CD4-positive, alpha-beta T cell (primary cell): ENCODE results near the gene FGFR3. TPM values are rescaled to one million over a fixed set of nuclear protein-coding genes. Genes with fewer than 3 reads are reported as not detected.

Experiments used
- ATAC-seq: fragments of 200-7000 bp; cut with Tn5 transposase; one replicate; pipeline ENCODE4 v1.10.0; 2022; ENCODE audit warnings: mild to moderate bottlenecking; ENCODE audit not compliant: poor library complexity
- CTCF ChIA-PET: fragments of 350-600 bp; sonication (Branson Sonifier 250); formaldehyde crosslinking; loops from one replicate; lab custom pipeline; 2021; ENCODE audit warnings: antibody characterized with exemption, inconsistent platforms; lab: Charles Lee
- POLR2A ChIA-PET: fragments of 350-600 bp; sonication (Branson Sonifier 250); formaldehyde crosslinking; loops from one replicate; lab custom pipeline; 2021; ENCODE audit warnings: antibody characterized with exemption, inconsistent platforms; lab: Charles Lee
- DNase-seq, 14 experiments: peaks; one replicate each; pipeline ENCODE4 v3.0.0-alpha.2; 2013 to 2020; ENCODE audit warnings: mixed read lengths in 2 of 14
- H3K27ac ChIP-seq, 2 donors: one replicate each; pipeline versions ENCODE4 v1.5.1 to v1.7.0; 2013; ENCODE audit warnings: low read length in 2 of 2, low read depth in 1 of 2, mild to moderate bottlenecking in 1 of 2
- H3K27me3 ChIP-seq, 2 experiments: 1 replicate in 1 of 2; 2 replicates in 1 of 2; pipeline versions ENCODE4 v1.6.1 to v1.7.0; 2013; ENCODE audit warnings: low read length in 2 of 2, control low read depth in 1 of 2, mild to moderate bottlenecking in 1 of 2, moderate library complexity in 1 of 2; ENCODE audit not compliant: insufficient read depth in 2 of 2, control insufficient read depth in 1 of 2
- H3K36me3 ChIP-seq: one replicate; pipeline ENCODE4 v1.6.1; 2013; ENCODE audit warnings: low read length, control low read depth; ENCODE audit not compliant: insufficient read depth
- H3K4me1 ChIP-seq: one replicate; pipeline ENCODE4 v1.6.1; 2013; ENCODE audit warnings: low read length, control low read depth; ENCODE audit not compliant: insufficient read depth
- H3K4me3 ChIP-seq: one replicate; pipeline ENCODE4 v1.5.1; 2013; ENCODE audit warnings: mild to moderate bottlenecking, low read length, moderate library complexity
- H3K9me3 ChIP-seq, 2 experiments: 1 replicate in 1 of 2; 2 replicates in 1 of 2; pipeline versions ENCODE4 v1.6.1 to v1.7.0; 2013; ENCODE audit warnings: low read length in 2 of 2, mild to moderate bottlenecking in 2 of 2, control low read depth in 1 of 2, moderate library complexity in 1 of 2; ENCODE audit not compliant: control insufficient read depth in 1 of 2, insufficient read depth in 1 of 2
- H3K27ac Mint-ChIP-seq: one replicate; pipeline ENCODE4 v1.8.0; 2020; ENCODE audit warnings: mixed read lengths
- H3K27me3 Mint-ChIP-seq: one replicate; pipeline ENCODE4 v1.8.0; 2021; ENCODE audit warnings: mixed read lengths
- H3K36me3 Mint-ChIP-seq: one replicate; pipeline ENCODE4 v1.8.0; 2021; ENCODE audit warnings: low read depth, mixed read lengths
- H3K4me1 Mint-ChIP-seq: one replicate; pipeline ENCODE4 v1.8.0; 2021; ENCODE audit warnings: low read depth, mixed read lengths
- H3K4me3 Mint-ChIP-seq: one replicate; pipeline ENCODE4 v1.8.0; 2020; ENCODE audit warnings: mild to moderate bottlenecking, mixed read lengths
- H3K9me3 Mint-ChIP-seq: one replicate; pipeline ENCODE4 v1.8.0; 2020; ENCODE audit warnings: mixed read lengths
- intact Hi-C, 2 experiments: fragments of 100-400 bp; cut with DNase I in 1 of 2; cut with micrococcal nuclease in 1 of 2; formaldehyde crosslinking; loops; one replicate each; pipeline versions ENCODE4 v1.15.1 to v1.9.0; 2023 to 2025; cut with DNase I, micrococcal nuclease
- total RNA-seq, 174 experiments: library from RNA in 2 of 174; stranded (reverse) in 2 of 174; gene quantifications; one replicate each; pipeline ENCODE4 v1.2.3 and lab custom pipeline; 2021 to 2026
- TF ChIP-seq, protein P1 (sequence below): fragments of 200-600 bp; IDR thresholded peaks from one replicate; pipeline ENCODE4 v1.8.0; 2022; ENCODE audit warnings: antibody characterized with exemption, mild to moderate bottlenecking

FGFR3 gene
- total RNA-seq, 2 experiments from 2014 or later = 0.33 TPM; not detected in 1

DNA sequence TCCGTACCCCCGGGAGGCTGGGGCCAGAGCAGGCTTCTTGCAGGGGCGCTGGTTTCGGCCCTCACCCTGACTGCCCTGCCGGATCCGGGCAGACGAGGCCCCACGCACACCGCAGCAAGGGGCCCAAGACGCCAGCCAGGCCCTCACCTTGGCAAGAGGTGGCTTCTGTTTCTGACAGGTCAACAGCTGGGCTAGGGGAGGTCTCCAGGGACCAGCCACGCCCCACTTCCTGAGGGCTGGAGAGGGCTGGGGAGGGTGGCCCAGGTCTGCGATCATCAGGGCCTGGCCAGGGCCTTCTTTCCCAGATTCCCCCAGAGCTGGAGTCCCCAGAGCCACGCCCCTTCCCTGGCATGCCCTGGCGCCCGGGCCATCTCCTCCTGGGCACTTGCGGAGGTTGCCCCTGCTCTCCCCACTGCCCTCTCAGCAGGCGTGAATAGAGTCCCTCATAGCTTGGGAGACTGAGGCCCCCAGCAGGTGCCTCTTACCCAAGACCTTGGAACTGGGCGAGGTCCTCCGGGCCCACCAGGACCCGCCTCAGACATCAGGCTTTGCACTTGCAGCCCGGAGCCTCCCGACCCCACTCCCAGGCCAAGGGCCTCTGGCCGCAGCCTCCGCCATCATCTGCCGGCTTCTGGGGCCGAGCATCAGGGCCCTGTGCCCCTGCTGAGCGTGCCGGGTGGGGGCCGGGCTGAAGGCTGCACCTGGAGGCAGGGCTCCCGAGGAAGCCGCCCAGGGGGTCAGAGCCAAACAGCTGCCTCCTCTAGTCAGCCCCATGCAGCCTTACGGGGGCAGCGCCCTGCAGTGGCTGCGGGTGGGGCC lies 6.3 kb upstream of the FGFR3 start:
- Mint-ChIP-seq H3K36me3 (no peaks in the 10 kb centered on the region), H3K9me3 (no peaks in the 10 kb centered on the region), H3K4me3 (no peak overlapping the region), H3K27ac (no peak overlapping the region), H3K4me1 (no peaks in the 10 kb centered on the region), H3K27me3 (peaks cover 11% of the 10 kb centered on the region)
- no peaks in the 10 kb centered on the region for H3K4me1 ChIP-seq
- H3K9me3 ChIP-seq = peaks cover 0 to 2% of the 10 kb centered on the region in 2 experiments
- H3K36me3 ChIP-seq = no peaks in the 10 kb centered on the region
- intact Hi-C loops = no loop called here
- TF ChIP-seq, protein P1, sequence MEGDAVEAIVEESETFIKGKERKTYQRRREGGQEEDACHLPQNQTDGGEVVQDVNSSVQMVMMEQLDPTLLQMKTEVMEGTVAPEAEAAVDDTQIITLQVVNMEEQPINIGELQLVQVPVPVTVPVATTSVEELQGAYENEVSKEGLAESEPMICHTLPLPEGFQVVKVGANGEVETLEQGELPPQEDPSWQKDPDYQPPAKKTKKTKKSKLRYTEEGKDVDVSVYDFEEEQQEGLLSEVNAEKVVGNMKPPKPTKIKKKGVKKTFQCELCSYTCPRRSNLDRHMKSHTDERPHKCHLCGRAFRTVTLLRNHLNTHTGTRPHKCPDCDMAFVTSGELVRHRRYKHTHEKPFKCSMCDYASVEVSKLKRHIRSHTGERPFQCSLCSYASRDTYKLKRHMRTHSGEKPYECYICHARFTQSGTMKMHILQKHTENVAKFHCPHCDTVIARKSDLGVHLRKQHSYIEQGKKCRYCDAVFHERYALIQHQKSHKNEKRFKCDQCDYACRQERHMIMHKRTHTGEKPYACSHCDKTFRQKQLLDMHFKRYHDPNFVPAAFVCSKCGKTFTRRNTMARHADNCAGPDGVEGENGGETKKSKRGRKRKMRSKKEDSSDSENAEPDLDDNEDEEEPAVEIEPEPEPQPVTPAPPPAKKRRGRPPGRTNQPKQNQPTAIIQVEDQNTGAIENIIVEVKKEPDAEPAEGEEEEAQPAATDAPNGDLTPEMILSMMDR = no peak
- ATAC-seq (no peak), DNase-seq (no peak)
- no peak overlapping the region for H3K4me3 ChIP-seq
- POLR2A ChIA-PET = no interaction called here
- H3K27ac ChIP-seq = no peak overlapping the region
- H3K27me3 ChIP-seq = no peaks in the 10 kb centered on the region
- CTCF ChIA-PET = no interaction called here

- POLR2A ChIA-PET = no interaction called here
- CTCF ChIA-PET = no interaction called here
Measured at GRCh38 chr4:1787411-1788077, 5.5 kb upstream of the FGFR3 start.

DNA sequence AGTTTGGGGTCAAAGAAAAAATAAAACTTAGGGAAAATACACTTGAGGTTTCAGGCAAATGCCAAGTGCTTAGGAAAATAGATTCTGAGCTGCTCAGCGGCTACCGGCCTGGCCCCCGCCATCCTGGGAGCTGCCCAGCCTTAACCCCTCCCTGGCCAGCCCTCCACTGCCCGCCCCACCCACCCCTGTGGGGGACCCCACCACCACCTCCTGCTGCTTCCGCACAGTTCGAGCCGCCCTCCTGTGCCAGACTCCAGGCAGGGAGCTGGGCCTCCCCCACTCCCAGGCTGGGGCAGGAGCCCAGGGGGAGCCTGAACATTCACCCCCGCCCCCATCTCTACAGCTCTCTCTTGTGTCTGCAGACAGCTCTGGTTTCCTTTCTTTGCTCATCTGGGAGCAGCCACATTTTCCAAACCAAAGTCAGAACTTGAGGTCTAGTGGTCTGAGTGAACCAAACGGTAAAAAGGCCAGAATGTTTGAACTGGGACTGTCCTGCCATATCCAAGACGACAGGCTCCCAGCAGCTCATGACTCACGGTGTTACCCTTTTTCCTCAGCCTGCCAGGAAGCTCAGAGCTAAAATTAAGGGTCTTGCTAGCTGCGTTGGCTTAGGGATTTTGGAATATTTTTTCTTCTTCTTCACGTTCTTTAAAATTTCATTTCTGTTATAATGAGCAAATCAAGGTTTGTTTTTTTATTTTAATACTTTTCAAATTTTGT lies 4.7 kb upstream of the FGFR3 start:
- H3K4me1 ChIP-seq = no peaks in the 10 kb centered on the region
- ChIA-PET CTCF (interaction anchor here (1.1 kb wide), 1 partner anchor 12 kb away, joined by 3 read pairs; no protein-coding TSS in a partner anchor), POLR2A (no interaction called here)
- Mint-ChIP-seq H3K9me3 (no peaks in the 10 kb centered on the region), H3K27ac (no peak overlapping the region), H3K4me1 (no peaks in the 10 kb centered on the region), H3K36me3 (no peaks in the 10 kb centered on the region), H3K27me3 (peaks cover 11% of the 10 kb centered on the region), H3K4me3 (no peak overlapping the region)
- DNase-seq (no peak), ATAC-seq (no peak)
- no peaks in the 10 kb centered on the region for H3K27me3 ChIP-seq
- TF ChIP-seq, protein P1 = no peak
- intact Hi-C loops = no loop called here
- H3K27ac ChIP-seq = no peak overlapping the region
- no peak overlapping the region for H3K4me3 ChIP-seq
- H3K9me3 ChIP-seq = peaks cover 0 to 5% of the 10 kb centered on the region in 2 experiments
- no peaks in the 10 kb centered on the region for H3K36me3 ChIP-seq

More at GRCh38 chr4:1787411-1788077, 5.5 kb upstream of the FGFR3 start:
- intact Hi-C loops = no loop called here
- Histone ChIP-seq H3K4me1 (no peaks in the 10 kb centered on the region), H3K9me3 (peaks cover 0 to 5% of the 10 kb centered on the region in 2 experiments), H3K36me3 (no peaks in the 10 kb centered on the region), H3K4me3 (no peak overlapping the region), H3K27ac (no peak overlapping the region), H3K27me3 (no peaks in the 10 kb centered on the region)
- H3K4me1 Mint-ChIP-seq = no peaks in the 10 kb centered on the region
- H3K4me3 Mint-ChIP-seq = no peak overlapping the region
- H3K27me3 Mint-ChIP-seq = peaks cover 11% of the 10 kb centered on the region
- no peak overlapping the region for H3K27ac Mint-ChIP-seq
- DNase-seq = no peak
- no peaks in the 10 kb centered on the region for H3K36me3 Mint-ChIP-seq
- no peak for ATAC-seq
- H3K9me3 Mint-ChIP-seq = no peaks in the 10 kb centered on the region
- TF ChIP-seq, protein P1 = no peak
